Activated B cell treated with CpG ODN at 0.5 μM for 24 hours (primary cell): ENCODE measurements around the gene CNTNAP2. TPM values are rescaled to one million over a fixed set of nuclear protein-coding genes. Genes with fewer than 3 reads are reported as not detected.

Experiments used
- ATAC-seq: fragments of 200-7000 bp; cut with Tn5 transposase; one replicate; pipeline ENCODE4 v1.10.0; 2021; ENCODE audit warnings: low read depth, mild to moderate bottlenecking, moderate library complexity
- CTCF ChIA-PET: fragments of 350-600 bp; sonication (Branson Sonifier 250); formaldehyde crosslinking; loops from one replicate; lab custom pipeline; 2021; ENCODE audit warnings: antibody characterized with exemption; lab: Charles Lee
- POLR2A ChIA-PET: fragments of 350-600 bp; sonication (Branson Sonifier 250); formaldehyde crosslinking; loops from one replicate; lab custom pipeline; 2021; ENCODE audit warnings: antibody characterized with exemption; lab: Charles Lee
- DNase-seq: peaks from one replicate; pipeline ENCODE4 v3.0.0; 2022
- H3K27ac Mint-ChIP-seq: one replicate; pipeline ENCODE4 v1.8.0; 2020; ENCODE audit warnings: mixed read lengths
- H3K27me3 Mint-ChIP-seq: one replicate; pipeline ENCODE4 v1.8.0; 2021; ENCODE audit warnings: mixed read lengths
- H3K36me3 Mint-ChIP-seq: one replicate; pipeline ENCODE4 v1.8.0; 2021; ENCODE audit warnings: low read depth, mixed read lengths
- H3K4me1 Mint-ChIP-seq: one replicate; pipeline ENCODE4 v1.8.0; 2021; ENCODE audit warnings: mixed read lengths
- H3K4me3 Mint-ChIP-seq: one replicate; pipeline ENCODE4 v1.8.0; 2020; ENCODE audit warnings: mild to moderate bottlenecking, mixed read lengths
- H3K9me3 Mint-ChIP-seq: one replicate; pipeline ENCODE4 v1.8.0; 2020; ENCODE audit warnings: mixed read lengths
- intact Hi-C: fragments of 100-400 bp; cut with micrococcal nuclease; formaldehyde crosslinking; loops from one replicate; pipeline ENCODE4 v1.15.1; 2024
- total RNA-seq: library from RNA; stranded (reverse); gene quantifications from 2 replicates; pipeline ENCODE4 v1.2.3, GENCODE V29; 2022
- TF ChIP-seq, protein P1 (sequence below): fragments of 200-600 bp; IDR thresholded peaks from one replicate; pipeline ENCODE4 v1.8.0; 2022; ENCODE audit warnings: antibody characterized with exemption, mild to moderate bottlenecking

The CNTNAP2 gene
- total RNA-seq, 1 donor from 2014 or later = 0.84 TPM

- no peak overlapping the region for H3K4me3 Mint-ChIP-seq
- H3K27me3 Mint-ChIP-seq = no peaks in the 10 kb centered on the region
- H3K9me3 Mint-ChIP-seq = peaks cover 2% of the 10 kb centered on the region
- ChIA-PET POLR2A (no interaction called here), CTCF (no interaction called here)
- DNase-seq = no peak
- no peaks in the 10 kb centered on the region for H3K4me1 Mint-ChIP-seq
- H3K27ac Mint-ChIP-seq = no peak overlapping the region
- H3K36me3 Mint-ChIP-seq = no peaks in the 10 kb centered on the region
- TF ChIP-seq, protein P1, sequence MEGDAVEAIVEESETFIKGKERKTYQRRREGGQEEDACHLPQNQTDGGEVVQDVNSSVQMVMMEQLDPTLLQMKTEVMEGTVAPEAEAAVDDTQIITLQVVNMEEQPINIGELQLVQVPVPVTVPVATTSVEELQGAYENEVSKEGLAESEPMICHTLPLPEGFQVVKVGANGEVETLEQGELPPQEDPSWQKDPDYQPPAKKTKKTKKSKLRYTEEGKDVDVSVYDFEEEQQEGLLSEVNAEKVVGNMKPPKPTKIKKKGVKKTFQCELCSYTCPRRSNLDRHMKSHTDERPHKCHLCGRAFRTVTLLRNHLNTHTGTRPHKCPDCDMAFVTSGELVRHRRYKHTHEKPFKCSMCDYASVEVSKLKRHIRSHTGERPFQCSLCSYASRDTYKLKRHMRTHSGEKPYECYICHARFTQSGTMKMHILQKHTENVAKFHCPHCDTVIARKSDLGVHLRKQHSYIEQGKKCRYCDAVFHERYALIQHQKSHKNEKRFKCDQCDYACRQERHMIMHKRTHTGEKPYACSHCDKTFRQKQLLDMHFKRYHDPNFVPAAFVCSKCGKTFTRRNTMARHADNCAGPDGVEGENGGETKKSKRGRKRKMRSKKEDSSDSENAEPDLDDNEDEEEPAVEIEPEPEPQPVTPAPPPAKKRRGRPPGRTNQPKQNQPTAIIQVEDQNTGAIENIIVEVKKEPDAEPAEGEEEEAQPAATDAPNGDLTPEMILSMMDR = no peak
- intact Hi-C loops = no loop called here
- ATAC-seq = no peak
Measured at GRCh38 chr7:147485660-147486210, 1369.1 kb downstream of the CNTNAP2 start.

GRCh38 chr7:147492606-147493005, 1376.0 kb downstream of the CNTNAP2 start:
- H3K4me3 Mint-ChIP-seq = no peak overlapping the region
- CTCF ChIA-PET = no interaction called here
- intact Hi-C loops = no loop called here
- no peak for DNase-seq
- H3K27me3 Mint-ChIP-seq = no peaks in the 10 kb centered on the region
- no peaks in the 10 kb centered on the region for H3K36me3 Mint-ChIP-seq
- no peak overlapping the region for H3K27ac Mint-ChIP-seq
- H3K9me3 Mint-ChIP-seq = peaks cover 4% of the 10 kb centered on the region
- POLR2A ChIA-PET = no interaction called here
- ATAC-seq = no peak
- TF ChIP-seq, protein P1 = no peak
- no peaks in the 10 kb centered on the region for H3K4me1 Mint-ChIP-seq

DNA sequence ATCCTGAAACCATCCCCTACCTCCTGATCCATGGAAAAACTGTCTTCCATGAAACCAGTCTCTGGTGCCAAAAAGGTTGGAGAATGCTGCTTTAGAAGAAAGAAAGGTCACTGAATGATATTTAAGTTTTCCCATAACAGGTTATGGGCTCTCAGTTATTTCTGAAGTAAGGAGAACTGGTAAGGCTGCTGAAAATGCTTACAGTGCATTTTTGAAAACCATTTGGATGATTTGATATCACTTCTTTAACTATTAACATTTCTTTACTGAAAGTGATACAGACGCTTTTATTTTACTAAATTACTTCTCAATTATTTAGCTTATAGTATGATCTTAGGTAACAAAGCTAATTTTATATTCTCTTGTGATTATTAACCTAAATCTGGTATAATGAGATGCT, 1379.6 kb downstream of the CNTNAP2 start:
- Mint-ChIP-seq H3K4me3 (no peak overlapping the region), H3K27ac (no peak overlapping the region), H3K4me1 (no peaks in the 10 kb centered on the region), H3K36me3 (no peaks in the 10 kb centered on the region), H3K27me3 (no peaks in the 10 kb centered on the region), H3K9me3 (peaks cover 2% of the 10 kb centered on the region)
- ChIA-PET CTCF (no interaction called here), POLR2A (no interaction called here)
- TF ChIP-seq, protein P1 = no peak
- intact Hi-C loops = no loop called here
- DNase-seq (no peak), ATAC-seq (no peak)

DNA sequence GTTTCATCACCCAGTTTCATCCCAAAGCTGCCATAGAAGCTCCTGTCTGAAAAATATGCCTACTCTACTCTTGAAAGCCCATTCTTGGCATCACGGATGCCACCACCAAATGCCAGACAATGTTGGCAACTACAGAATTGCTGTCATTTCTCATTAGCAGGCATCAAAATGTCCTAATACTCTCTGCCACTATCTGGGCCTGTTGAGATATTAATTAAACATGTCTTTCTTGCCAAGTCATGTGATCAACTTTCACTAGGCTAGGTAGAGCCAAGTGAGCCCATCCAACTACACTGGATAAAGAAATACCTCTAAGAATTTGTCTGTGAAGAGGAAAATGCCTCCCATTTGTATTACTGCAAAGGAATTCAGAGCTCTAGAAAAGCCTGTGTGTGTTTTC, 1380.6 kb downstream of the CNTNAP2 start:
- no peak overlapping the region for H3K27ac Mint-ChIP-seq
- ATAC-seq = no peak

DNA sequence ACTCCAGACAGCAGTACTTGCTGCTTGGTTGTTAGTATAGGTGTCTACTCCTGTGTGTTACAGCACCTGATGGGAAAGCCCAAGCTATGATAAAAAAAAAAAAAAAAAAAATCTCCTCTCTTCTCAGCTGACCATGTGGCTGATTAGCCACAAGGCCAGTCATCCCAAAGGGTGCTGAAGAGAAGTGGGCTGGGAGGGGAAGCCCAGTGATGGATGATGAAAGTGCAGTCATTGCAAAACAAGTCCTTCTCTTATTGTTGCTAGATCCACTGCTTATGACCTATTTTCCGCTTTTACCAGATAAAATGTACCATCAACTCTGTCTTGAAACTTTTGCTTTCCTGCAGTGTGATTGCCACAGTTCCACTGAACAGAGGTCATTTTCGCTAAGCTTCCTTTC, 1381.5 kb downstream of the CNTNAP2 start:
- ATAC-seq = no peak
- H3K4me1 Mint-ChIP-seq = no peaks in the 10 kb centered on the region
- no peak overlapping the region for H3K4me3 Mint-ChIP-seq
- ChIA-PET CTCF (no interaction called here), POLR2A (no interaction called here)
- TF ChIP-seq, protein P1 = no peak
- H3K9me3 Mint-ChIP-seq = peaks cover 2% of the 10 kb centered on the region
- H3K36me3 Mint-ChIP-seq = no peaks in the 10 kb centered on the region
- H3K27ac Mint-ChIP-seq = no peak overlapping the region
- intact Hi-C loops = no loop called here
- no peaks in the 10 kb centered on the region for H3K27me3 Mint-ChIP-seq
- no peak for DNase-seq

More for the DNA sequence above, 1380.6 kb downstream of the CNTNAP2 start:
- CTCF ChIA-PET = no interaction called here
- Mint-ChIP-seq H3K9me3 (peaks cover 2% of the 10 kb centered on the region), H3K4me1 (no peaks in the 10 kb centered on the region), H3K4me3 (no peak overlapping the region), H3K27me3 (no peaks in the 10 kb centered on the region), H3K36me3 (no peaks in the 10 kb centered on the region)
- TF ChIP-seq, protein P1 = no peak
- POLR2A ChIA-PET = no interaction called here
- no peak for DNase-seq
- intact Hi-C loops = no loop called here
